GF-D8 (cell line): ENCODE measurements around the gene MTHFD2L.
"Not testable (repeated sequence)": the region's sequence is repeated elsewhere in the genome, so short reads cannot be mapped to it uniquely, and the experiment has no call there.

Source experiments
- DNase-seq: peaks from one replicate; lab custom pipeline; 2025; lab: John Stamatoyannopoulos, UW

Gene MTHFD2L

DNA sequence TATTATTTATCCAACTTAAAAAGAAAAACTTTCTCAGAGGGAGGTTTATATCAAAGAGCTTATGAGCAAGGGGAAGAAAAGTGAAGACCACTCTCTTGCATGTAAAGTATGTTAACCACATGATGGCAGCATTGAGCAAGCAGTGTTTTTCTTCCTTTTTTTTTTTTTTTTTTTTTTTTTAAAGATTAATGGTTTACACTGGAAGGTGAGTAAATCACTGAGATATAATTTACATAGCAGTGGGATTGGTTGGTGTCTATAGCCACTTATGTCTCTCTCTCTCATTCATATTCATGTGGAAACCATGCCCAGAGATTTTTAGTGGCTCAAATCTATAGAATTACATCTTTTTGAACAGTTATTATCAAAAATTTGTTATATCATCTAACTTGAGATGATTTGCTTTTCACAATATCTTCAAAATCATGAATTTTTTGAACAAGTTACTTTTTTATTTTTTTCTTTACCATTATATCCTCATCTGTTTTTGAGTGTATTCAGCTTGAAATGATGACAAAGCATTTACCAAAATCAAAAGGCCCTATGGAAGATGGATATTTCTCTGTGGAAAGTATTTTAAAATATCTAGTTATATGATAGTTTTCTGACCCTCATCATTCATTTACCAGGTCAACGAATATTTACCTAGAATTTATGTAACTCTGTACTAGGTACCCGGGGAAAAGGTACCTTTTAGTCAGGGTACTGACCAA lies 31.6 kb downstream of the MTHFD2L start:
- no peak for DNase-seq

DNA sequence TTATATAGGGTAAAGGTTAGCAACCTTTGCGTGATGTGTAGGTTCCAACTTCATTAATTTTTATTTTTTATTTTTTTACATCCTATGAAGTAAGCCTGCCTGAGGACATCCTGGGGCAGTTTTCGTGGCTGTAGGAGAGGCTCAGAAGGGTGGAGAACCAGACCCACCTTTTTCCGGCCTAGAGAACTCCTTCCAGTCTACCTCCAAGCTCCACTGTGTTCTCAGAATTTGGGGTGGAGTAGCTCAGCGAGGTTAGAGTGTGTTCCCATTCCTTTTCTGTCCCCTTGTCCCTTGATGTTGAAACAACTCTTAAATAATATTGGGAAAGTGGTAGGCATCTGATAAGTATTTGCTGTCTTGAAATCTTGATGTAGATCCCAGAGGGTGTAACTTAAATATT lies 32.4 kb downstream of the MTHFD2L start:
- no peak for DNase-seq

DNA sequence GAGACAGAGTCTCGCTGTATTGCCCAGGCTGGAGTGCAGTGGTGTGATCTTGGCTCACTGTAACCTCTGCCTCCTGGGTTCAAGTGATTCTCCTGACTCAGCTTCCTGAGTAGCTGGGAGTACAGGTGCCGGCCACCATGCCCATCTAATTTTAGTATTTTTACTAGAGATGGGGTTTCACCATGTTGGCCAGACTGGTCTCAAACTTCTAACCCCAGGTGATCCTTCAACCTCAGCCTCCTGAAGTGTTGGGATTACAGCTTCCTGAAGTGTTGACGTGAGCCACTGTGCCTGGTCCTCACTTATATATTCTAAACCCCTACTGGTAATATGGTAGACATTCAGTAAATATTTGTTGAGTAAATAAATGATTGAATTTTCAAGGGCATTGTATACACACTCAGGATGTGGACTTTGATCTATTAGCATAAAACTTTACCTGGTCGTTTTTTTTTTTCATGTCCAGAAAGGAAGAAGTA lies 33.0 kb downstream of the MTHFD2L start:
- no peak for DNase-seq

DNA sequence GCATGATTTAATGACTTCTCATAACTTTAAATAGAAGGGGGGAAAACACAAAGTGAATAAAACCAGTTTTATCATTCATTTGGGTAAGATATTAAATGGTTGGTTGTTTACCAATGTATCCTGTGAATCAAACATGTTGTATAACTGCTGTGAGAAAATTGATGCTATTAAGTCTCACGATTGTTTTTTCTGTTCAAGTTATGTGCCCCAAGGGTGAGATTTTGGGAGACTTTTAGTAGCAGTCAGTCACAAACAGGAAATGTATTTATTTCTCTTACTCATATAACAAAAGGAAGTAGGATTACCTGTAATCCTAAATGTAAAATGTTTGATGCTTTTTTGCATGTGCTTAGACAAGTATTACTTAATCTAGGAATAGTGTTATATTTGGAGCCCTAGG lies 39.2 kb downstream of the MTHFD2L start:
- DNase-seq: no peak

DNA sequence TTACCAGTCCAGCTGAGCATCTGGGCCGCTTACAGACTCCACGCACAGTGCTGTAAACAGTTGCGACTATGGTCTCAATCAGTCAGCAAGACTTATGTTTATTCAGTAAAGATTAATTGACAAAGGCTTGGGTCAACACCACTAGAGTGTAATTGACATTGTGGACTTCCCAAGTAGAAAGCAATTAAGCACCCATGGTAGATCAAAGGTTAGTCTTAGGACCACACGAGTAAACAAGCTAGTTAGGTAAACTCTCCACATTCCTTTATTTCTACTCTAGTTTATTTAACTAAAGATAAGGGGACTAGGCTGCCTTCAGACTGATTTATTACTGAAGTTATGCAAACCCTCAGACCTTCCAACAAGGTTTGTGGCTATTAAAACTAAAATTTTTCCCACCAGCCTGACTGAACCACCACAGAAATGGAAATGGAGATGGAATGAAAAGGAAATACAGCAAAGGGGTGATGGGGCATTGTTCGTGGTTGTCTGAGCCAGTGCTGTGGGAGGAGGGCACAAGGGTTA lies 44.2 kb downstream of the MTHFD2L start:
- no peak for DNase-seq

DNA sequence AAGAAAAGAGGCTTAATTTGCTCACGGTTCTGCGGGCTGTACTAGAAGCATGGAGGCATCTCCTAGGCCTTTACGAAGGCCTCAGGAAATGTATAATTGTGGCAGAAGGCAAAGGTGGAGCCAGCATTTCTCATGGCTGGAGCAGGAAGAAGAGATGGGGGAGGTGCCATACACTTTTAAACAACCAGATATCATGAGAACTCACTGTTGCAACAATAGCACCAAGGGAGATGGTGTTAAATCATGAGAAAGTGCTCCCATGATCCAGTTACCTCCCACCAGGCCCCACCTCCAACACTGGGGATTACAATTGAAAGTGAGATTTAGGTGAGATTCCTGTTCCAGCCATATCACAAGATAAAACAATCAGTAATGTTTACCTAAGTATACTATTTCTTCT lies 45.5 kb downstream of the MTHFD2L start:
- DNase-seq: no peak

DNA sequence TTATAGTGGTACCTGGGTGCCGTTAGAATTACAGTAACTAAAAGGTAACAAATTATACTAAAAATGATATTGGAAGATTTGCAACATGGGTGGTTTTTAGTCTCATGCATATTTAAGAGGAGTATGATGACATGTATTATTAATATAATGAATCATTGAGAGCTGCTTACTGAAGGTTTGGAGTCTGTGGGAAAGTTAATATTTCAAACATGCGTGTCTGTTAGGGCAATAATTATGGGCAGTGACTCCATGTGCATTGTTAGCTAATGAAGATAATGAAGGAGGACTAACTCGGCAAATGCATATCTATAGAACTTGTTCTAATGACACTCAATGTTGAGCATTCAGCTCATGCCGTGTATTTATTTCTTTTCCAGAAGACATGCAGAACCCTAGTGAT lies 47.1 kb downstream of the MTHFD2L start:
- DNase-seq: no peak

DNA sequence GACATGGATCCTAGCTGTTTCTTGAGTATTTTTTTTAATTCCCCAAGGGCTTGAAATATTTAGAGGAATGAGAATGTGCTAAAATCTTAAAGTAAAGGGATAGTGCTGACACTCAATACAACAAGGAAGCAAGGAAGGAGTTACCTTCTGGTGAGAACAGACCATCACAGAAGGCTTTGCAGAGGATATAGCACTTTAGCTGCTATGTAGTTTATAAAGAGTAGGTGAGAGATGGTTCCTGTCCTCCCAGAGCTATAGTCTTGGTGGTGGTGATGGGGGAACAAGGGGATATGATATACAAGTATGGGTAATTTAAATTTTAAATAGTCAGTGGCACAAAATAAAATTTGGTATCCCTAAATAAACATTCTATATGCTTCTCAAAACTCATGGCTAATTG lies 47.6 kb downstream of the MTHFD2L start:
- no peak for DNase-seq

DNA sequence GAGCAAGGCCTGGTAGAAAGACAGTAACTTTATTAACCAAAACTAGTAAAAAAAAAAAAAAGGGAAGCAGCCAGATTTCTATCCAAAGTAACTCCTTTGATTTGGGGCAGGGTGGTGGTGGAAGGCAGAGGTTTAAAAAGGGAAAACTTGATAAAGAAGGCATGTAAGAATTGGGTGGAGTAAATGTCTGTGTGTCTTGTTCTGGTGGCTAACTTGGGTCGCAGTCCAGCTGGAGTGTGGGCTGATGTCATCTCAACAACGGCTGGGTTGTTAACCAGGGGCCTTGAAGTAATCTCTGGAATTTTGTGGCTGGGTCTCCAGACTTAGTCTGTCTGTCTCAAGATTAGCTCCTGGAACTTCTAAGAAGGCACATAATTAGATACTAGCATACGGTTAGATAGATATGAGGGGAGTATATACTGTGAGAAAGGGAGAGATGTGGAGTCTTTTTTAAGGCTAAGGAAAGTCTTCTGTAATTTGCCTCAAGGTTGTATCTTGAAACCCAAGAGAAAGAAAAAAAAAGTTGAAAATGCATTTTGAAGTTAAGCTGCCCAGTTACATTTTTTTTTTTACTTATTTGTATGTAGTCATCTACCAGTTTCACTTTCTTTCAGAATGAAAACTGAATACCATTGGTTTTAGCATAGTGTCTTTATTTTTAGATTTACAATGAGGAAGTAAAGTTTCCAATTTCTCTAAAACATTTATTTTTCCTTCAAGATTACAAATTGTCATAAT lies 48.3 kb downstream of the MTHFD2L start:
- DNase-seq: no peak

DNA sequence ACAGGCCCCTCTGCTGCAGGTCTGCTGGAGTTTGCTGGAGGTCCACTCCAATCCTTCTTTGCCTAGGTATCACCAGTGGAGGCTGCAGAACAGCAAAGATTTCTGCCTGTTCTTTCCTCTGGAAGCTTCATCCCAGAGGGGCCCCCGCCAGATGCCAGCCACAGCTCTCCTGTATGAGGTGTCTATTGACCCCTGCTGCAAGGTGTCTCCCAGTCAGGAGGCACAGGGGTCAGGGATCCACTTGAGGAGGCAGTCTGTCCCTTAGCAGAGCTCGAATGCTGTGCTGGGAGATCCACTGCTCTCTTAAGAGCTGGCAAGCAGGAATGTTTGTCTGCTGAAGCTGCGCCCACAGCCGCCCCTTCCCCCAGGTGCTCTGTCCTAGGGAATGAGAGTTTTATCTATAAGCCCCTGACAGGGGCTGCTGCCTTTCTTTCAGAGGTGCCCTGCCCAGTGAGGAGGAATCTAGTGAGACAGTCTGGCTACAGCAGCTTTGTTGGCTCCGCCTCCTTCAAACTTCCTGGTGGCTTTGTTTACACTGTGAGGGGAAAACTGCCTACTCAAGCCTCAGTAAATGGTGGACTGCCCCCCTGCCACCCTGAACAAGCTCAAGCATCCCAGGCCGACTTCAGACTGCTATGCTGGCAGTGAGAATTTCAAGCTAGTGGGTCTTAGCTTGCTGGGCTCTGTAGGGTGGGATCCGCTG lies 56.7 kb downstream of the MTHFD2L start:
- not testable (repeated sequence) for DNase-seq

DNA sequence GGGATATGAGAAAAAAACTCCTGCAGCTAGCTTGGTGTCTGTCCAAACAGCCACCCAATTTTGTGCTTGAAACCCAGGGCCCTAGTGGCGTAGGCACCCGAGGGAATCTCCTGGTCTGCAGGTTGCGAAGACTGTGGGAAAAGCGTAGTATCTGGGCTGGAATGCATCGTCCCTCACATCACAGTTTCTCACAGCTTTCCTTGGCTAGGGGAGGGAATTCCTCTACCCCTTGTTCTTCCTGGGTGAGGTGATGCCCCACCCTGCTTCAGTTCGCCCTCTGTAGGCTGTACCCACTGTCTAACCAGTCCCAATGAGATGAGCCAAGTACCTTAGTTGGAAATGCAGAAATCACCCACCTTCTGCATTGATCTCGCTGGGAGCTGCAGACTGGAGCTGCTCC lies 57.3 kb downstream of the MTHFD2L start:
- DNase-seq: not testable (repeated sequence)

DNA sequence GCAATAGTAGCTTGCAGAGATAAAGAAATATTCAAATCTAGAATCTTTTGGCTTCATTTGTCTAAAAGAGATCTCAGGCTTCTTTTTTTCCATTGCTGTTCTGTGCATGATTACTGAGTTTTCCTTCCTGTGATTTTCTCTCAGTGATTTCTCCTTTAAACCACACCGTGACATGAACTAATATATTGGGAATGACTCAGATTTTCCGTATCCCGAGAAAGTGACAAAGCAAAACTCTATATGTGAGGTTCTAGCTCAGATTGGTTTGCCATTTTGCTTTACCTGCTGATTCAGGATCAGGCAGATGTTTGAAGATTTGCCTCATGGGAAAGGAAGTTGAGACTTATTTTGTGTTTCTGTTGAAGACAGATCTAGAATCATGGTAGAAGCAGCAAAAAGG lies 59.4 kb downstream of the MTHFD2L start:
- DNase-seq: no peak

DNA sequence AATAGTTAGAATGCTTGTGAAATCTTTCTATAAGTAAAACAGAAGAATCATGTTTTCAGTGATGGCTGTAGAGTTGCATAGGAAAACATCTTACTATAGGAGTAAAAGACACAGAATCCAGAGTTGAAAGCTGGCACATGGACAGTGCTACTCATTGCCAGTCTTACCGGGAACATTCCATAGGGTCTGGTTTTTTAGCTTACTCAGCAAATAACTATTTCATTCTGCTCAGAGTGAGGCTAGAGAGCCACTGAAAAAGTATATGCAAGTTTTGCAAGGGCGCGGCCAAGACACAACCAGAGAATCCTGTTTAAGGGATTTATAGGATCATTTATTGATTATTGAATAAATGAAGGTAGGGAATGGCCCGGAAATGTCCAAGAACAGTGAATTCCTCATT lies 60.3 kb downstream of the MTHFD2L start:
- no peak for DNase-seq

DNA sequence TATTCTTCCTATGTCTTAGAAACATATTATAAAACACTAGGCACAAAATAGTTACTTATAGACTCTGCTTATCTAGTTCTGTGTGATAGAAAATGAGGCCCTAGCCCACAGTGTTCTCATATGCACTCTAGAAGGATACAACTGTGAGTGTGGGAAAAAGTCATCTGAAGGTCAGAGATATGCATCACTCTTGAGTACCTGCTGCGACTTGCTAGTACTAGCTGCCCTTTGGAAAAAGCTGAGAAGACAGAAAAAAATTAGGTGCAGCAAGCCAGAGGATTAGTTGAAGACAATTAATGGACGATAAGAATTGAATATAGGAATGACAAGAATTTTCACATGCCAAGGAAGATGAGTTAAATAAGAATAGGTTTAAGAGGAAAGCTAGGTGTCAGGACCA lies 61.3 kb downstream of the MTHFD2L start:
- DNase-seq: no peak

DNA sequence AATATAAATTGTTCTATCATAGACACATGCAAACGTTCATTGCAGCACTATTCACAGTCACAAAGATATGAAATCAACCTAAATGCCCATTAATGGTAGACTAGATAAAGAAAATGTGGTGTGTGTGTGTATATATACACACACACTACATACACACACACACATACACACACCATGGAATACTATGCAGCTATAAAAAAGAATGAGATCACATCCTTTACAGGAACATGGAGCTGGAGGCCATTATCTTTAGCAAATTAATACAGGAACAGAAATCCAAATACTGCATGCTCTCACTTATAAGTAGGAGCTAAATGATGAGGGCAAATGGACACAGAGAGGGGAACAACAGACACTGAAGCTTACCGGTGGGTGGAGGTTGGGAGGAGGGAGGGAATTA lies 65.2 kb downstream of the MTHFD2L start:
- DNase-seq: no peak

DNA sequence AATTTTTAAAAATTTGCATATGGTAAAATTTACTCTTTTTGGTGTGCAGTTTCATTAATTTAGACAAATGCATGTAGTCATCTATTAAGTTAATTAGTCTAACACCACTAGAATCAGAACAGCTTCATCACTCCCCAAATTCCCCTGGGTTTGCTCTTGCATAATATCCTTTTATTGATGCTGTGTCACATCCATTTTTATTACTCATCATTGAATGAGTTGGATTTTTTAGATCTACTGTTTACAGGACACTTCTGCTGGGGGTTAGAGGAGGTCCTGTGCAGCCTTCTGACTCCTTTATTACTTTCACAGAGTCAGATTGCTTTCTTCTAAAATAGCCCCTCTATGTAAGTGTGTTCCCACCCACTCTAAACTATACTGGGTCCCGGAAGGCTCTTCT lies 65.9 kb downstream of the MTHFD2L start:
- DNase-seq: no peak

DNA sequence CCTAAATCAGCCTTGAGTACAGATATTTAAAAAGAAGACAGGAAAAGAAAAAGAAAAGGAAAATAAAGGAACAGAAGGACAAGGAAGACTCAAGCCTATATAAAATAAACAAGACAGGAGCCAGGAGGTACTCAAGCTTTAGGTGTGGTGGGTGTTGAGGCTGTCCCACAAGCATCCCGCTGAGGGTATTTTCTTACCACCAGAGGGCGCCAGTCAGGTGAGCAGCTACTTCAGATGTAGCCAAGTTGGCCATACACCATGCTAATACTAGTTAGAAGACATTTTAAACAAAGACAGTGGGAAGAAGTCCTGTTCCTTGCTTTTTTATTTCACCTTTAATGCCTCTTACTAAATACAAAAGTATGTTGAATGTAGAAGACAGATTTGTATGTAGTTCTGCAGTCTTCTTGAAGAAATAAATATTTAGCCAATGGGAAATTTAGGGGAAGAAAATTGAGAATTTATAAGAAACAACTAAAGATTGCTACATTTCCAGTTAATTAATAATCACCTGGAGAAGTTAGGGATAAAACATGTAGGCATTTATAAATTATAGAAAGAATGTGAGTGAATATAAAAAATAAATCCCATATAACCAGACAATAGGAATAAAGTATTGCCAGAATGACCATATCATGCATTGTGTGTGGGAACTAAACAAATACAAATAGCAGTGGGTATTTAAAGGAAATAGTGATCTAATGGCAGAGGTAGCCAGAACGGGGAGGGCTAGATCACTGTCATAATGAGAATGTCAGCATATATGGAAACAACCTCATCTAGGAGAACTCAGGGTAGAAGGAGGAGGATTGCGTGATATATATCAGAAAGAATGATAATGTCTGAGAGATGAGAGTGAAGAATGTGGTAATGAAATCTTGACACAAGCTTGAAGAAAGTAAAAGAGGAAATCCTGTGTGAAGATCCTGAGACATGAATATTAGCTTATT lies 71.0 kb downstream of the MTHFD2L start:
- DNase-seq: peak; percentile 37

DNA sequence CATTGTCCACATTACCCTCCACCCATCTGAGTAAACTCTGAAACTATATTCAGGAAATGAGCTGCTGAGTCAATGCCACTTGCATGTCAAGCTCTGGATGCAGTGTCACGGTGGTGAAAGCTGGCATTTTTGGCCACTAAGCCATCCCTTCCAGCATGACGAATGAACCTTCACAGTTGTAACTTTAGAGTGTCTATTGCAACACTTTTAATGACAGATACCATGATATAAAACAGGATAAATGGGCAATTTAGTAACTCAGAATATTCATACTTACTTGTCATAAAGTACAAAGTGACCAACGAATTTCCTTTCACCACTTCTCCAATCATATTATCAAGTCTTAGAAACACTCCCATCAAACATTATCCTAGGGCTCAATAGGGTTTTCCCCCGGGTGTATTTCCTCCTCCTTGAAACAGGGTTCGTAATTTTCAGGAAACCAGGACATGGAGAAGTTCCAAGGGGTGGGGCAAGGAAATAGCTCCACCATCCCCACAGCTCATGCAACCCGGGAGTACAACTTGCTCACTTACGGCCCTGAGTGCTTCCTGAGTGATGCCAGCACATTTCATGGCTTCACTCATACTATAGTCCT lies 73.1 kb downstream of the MTHFD2L start:
- peak; percentile 69 for DNase-seq

DNA sequence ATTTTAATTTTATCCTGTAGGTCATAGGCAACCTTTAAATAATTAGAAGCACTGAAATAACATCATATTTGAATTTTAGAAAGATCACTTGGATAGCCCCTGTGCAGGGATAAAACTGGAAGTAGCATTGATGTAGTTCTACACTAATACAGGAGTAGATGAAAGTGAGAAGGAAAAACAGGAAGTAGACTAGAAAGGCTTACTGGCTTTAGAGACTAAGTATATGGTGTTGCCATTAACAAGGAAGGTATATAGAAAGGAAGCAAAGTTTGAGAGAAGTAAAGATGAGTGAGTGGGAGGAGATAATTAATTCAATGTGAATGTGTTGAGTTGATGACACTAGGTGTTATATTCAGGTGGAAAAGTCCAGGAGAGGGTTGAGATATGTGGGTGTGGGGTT lies 77.2 kb downstream of the MTHFD2L start:
- peak; percentile 30 for DNase-seq

DNA sequence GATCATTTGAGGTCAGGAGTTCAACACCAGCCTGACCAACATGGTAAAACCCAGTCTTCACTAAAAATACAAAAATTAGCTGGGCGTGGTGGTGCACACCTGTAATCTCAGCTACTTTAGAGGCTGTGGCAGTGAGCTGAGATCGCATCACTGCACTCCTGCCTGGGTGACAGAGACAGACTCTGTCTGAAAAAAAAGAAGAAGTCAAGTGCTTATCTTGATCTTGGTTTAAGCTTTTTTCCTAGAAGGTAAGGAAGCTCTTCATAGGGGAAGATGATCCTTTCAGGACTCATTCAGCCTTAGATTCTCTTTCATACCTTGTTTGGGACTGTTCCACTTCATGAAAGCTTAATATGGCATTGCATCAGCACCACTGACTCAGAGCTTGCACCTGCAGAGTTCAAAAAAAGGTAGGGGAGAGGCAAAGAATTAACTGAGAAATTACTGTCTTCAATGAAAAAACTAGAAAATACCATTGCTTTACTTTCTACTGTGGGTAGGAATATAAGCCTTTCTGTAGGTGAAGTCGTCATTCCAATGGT lies 79.6 kb downstream of the MTHFD2L start:
- DNase-seq: peak; percentile 65

DNA sequence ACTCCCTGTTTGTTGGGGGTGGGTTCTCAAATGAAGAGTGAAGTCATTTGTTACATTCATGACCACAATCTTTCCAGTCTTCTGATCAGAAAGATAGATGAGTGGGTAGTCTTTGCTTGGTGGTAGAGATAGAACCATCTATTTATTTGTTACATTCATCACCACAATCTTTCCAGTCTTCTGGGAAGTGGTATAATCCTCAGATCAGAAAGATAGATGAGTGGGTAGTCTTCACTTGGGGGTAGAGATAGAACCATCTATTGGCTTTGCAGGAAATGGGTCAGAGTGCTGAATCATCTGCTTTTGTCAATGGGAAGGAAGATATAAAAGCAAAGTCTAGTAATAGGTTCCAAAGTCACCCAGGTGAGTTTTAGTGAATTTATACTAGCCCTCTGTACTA lies 86.1 kb downstream of the MTHFD2L start:
- no peak for DNase-seq
